GM23248 (cell line): ENCODE data around the gene ERC1. TPM values are rescaled to one million over a fixed set of nuclear protein-coding genes. Genes with fewer than 3 reads are reported as not detected.
"Not testable (repeated sequence)": the region's sequence is repeated elsewhere in the genome, so short reads cannot be mapped to it uniquely, and the experiment has no call there.

Experiments used
- DNase-seq: peaks from one replicate; pipeline ENCODE4 v3.0.0-alpha.2; 2015
- H2AFZ ChIP-seq: fragments of 200-600 bp; sonication (generic); 2 replicates; pipeline ENCODE4 v1.6.1; 2016; ENCODE audit warnings: antibody characterized with exemption
- H3F3A ChIP-seq: fragments of 200-600 bp; sonication (generic); 2 replicates; pipeline ENCODE4 v1.6.1; 2016; ENCODE audit warnings: mild to moderate bottlenecking, antibody characterized with exemption, mixed run types; ENCODE audit not compliant: insufficient read depth
- H3K27ac ChIP-seq: fragments of 200-600 bp; sonication (generic); 2 replicates; pipeline ENCODE4 v1.5.1; 2016; ENCODE audit warnings: mild to moderate bottlenecking
- H3K27me3 ChIP-seq: fragments of 200-600 bp; sonication (generic); replicated peaks from 2 replicates; pipeline ENCODE4 v1.6.1; 2016; ENCODE audit warnings: mild to moderate bottlenecking; ENCODE audit not compliant: insufficient read depth
- H3K36me3 ChIP-seq: fragments of 200-600 bp; sonication (generic); 2 replicates; pipeline ENCODE4 v1.6.1; 2016; ENCODE audit warnings: low read depth, mild to moderate bottlenecking
- H3K4me1 ChIP-seq: fragments of 200-600 bp; sonication (generic); 2 replicates; pipeline ENCODE4 v1.6.1; 2016; ENCODE audit warnings: mild to moderate bottlenecking; ENCODE audit not compliant: insufficient read depth
- H3K4me2 ChIP-seq: fragments of 200-600 bp; sonication (generic); one replicate; pipeline ENCODE4 v1.6.1; 2016; ENCODE audit warnings: mild to moderate bottlenecking; ENCODE audit not compliant: unreplicated experiment
- H3K4me3 ChIP-seq: fragments of 200-600 bp; sonication (generic); 2 replicates; pipeline ENCODE4 v1.5.1; 2016; ENCODE audit warnings: mild to moderate bottlenecking
- H3K79me2 ChIP-seq: fragments of 200-600 bp; sonication (generic); 2 replicates; pipeline ENCODE4 v1.6.1; 2016; ENCODE audit warnings: mild to moderate bottlenecking; ENCODE audit not compliant: insufficient read depth
- H3K9ac ChIP-seq: fragments of 200-600 bp; sonication (generic); 2 replicates; pipeline ENCODE4 v1.6.1; 2016; ENCODE audit warnings: mild to moderate bottlenecking
- H3K9me2 ChIP-seq: fragments of 200-600 bp; sonication (generic); 2 replicates; pipeline ENCODE4 v1.6.1; 2016; ENCODE audit warnings: mixed run types, mild to moderate bottlenecking, moderate library complexity; ENCODE audit not compliant: insufficient read depth
- H3K9me3 ChIP-seq: fragments of 200-600 bp; sonication (generic); one replicate; pipeline ENCODE4 v1.6.1; 2017; ENCODE audit warnings: low read depth
- H4K20me1 ChIP-seq: fragments of 200-600 bp; sonication (generic); 2 replicates; pipeline ENCODE4 v1.6.0; 2016; ENCODE audit not compliant: insufficient read depth
- EZH2 ChIP-seq: fragments of 200-600 bp; sonication (generic); IDR thresholded peaks from 2 replicates; pipeline ENCODE4 v1.6.1; 2018; ENCODE audit warnings: antibody characterized with exemption, mild to moderate bottlenecking; ENCODE audit not compliant: insufficient read depth, poor library complexity, severe bottlenecking
- EZH2phosphoT487 ChIP-seq: fragments of 200-600 bp; sonication (generic); IDR thresholded peaks from 2 replicates; pipeline ENCODE4 v1.6.1; 2018; ENCODE audit warnings: antibody characterized with exemption, moderate library complexity, mild to moderate bottlenecking, low read depth; ENCODE audit not compliant: insufficient read depth
- WGBS, 2 experiments: methylation state at CpG; one replicate each; pipeline ENCODE4 v1.1.6; 2015 to 2017; ENCODE audit warnings: low lambda C conversion rate in 2 of 2, low coverage in 1 of 2; ENCODE audit errors: missing lambda C conversion rate in 2 of 2; 5-methylcytosine and 5-hydroxymethylcytosine counted together
- in situ Hi-C: fragments of 300-500 bp; cut with MboI; formaldehyde crosslinking; loops from 2 replicates; pipeline ENCODE4 v1.15.0; 2020
- polyA plus RNA-seq: library from polyadenylated mRNA; unstranded; fragments of >200 nt; fragmentation: Nextera tagmentation; extraction: Ambion mirVana; gene quantifications from 2 replicates; pipeline ENCODE4 v1.2.1, GENCODE V29; 2016
- total RNA-seq: library from RNA; depleted of rRNA; stranded (reverse); fragments of >200 nt; shearing (Covaris generic); gene quantifications from 2 replicates; pipeline ENCODE4 v1.2.3, GENCODE V29; 2014

ERC1 gene
- total and polyA plus RNA-seq, 2 experiments from 2014 or later, result 21.5 to 23.3 TPM

DNA sequence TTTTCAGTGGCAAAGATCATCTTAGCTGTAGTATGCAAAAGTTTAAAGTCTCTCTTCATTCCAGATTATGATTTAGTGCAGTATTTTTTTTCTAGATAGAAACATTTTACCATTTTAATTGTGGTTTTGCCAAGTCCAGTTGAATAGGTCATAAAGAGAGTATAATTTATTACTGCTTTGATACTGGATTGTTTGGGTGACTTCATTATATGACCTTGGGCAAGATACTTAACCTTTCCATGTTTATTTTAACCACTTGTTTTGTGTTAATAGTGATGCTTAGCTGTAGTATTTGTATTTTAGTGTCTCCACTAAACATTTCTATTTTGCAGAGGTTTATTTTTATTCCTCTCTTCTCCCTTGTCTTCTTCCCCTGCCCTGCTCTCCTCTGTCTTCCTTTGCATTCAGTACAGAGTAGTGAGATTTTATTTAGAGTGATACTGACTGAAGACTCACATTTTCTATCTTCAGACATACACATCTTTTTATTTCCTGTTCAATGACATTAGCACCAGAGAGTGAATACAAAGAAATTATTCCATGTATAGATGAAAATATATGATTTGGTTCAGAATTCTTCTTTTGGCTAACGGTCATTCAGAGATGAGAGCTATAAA lies 215.2 kb downstream of the ERC1 start:
- no peaks in the 10 kb centered on the region for H3K9me2 ChIP-seq
- TF ChIP-seq EZH2 (no peak), EZH2phosphoT487 (no peak)
- H3K27me3 ChIP-seq, result no peaks in the 10 kb centered on the region
- H4K20me1 ChIP-seq, result no peaks in the 10 kb centered on the region
- WGBS, 2 experiments, result 60 to 74% methylated on average over 1 of the region's 1 CpG
- H3K27ac ChIP-seq, result peak overlapping the region; percentile 56
- H3K9ac ChIP-seq, result peak overlapping the region; percentile 77
- H3F3A ChIP-seq, result peaks cover 15% of the 10 kb centered on the region
- H3K4me1 ChIP-seq, result peaks cover 36% of the 10 kb centered on the region
- DNase-seq, result no peak
- H3K36me3 ChIP-seq, result 0 out of 2 replicates have a peak, but pooled peaks cover 3% of the 10 kb centered on the region
- no peaks in the 10 kb centered on the region for H3K9me3 ChIP-seq
- H3K4me2 ChIP-seq, result peak overlapping the region; percentile 99
- no peak overlapping the region for H2AFZ ChIP-seq
- peaks cover 28% of the 10 kb centered on the region for H3K79me2 ChIP-seq
- peak overlapping the region; percentile 74 for H3K4me3 ChIP-seq
- in situ Hi-C loops, result no loop called here

- no peak for DNase-seq
- in situ Hi-C loops, result no loop called here
- Histone ChIP-seq H3K9me2 (no peaks in the 10 kb centered on the region), H3K27me3 (no peaks in the 10 kb centered on the region), H3K27ac (no peak overlapping the region), H3K79me2 (peaks cover 28% of the 10 kb centered on the region), H3F3A (peaks cover 15% of the 10 kb centered on the region), H3K9ac (no peak overlapping the region), H3K9me3 (no peaks in the 10 kb centered on the region), H2AFZ (no peak overlapping the region), H3K4me2 (no peak overlapping the region), H3K4me1 (peaks cover 36% of the 10 kb centered on the region), H4K20me1 (no peaks in the 10 kb centered on the region), H3K36me3 (0 out of 2 replicates have a peak, but pooled peaks cover 3% of the 10 kb centered on the region), H3K4me3 (no peak overlapping the region)
- TF ChIP-seq EZH2 (no peak), EZH2phosphoT487 (no peak)
- WGBS, 2 experiments, result 96% methylated on average over 4 of the region's 4 CpGs
Measured at GRCh38 chr12:1207276-1207675, 216.3 kb downstream of the ERC1 start.

DNA sequence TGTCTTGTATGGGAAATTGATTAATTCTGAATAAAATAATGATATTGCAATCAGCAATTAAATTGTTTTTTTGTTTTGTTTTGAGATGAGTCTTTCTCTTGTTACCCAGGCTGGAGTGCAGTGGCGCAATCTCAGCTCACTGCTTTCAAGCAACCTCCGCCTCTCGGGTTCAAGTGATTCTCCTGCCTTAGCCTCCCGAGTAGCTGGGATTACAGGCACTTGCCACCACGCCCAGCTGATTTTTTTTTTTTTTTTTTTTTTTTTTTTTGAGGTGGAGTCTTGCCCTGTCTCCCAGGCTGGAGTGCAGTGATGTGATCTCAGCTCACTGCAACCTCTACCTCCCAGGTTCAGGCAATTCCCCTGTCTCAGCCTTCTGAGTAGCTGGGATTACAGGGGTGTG lies 217.7 kb downstream of the ERC1 start:
- WGBS, 2 experiments, result 79 to 86% methylated on average over 5 of the region's 5 CpGs
- H3K4me3 ChIP-seq, H2AFZ ChIP-seq, H3K9ac ChIP-seq, H3K9me2 ChIP-seq, H4K20me1 ChIP-seq, in situ Hi-C loops, H3K27me3 ChIP-seq, H3K9me3 ChIP-seq, DNase-seq, H3K27ac ChIP-seq, H3K4me2 ChIP-seq, H3K36me3 ChIP-seq: not testable (repeated sequence)
- Histone ChIP-seq H3K79me2 (peaks cover 19% of the 10 kb centered on the region), H3F3A (peaks cover 15% of the 10 kb centered on the region), H3K4me1 (peaks cover 34% of the 10 kb centered on the region)

DNA sequence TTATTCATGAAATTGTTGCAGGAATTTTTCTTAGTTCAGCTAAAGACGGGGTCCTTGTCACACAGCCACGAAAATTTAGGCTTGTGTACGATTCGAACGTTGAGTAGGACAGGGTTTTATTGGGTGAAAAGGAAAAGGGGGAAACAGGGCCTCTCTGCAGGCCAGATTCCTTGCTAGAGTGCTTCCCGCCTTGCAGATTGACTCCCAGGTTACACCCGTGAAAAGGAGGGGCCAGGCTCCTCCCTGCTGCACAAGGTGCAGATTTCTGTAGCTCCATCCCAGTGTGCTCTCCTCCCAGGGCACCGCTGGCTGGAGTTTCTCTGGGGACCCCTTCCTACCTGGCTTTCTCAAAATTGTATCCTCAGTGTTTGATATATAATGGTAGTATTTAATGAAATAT lies 221.5 kb downstream of the ERC1 start:
- Histone ChIP-seq H3K9me2 (no peaks in the 10 kb centered on the region), H3K27me3 (no peaks in the 10 kb centered on the region), H3K4me3 (no peak overlapping the region), H3K9ac (no peak overlapping the region), H4K20me1 (no peaks in the 10 kb centered on the region), H3K4me2 (no peak overlapping the region), H3F3A (peaks cover 10% of the 10 kb centered on the region), H3K79me2 (peaks cover 15% of the 10 kb centered on the region; the same call in 1 of the 2 replicates), H3K36me3 (0 out of 2 replicates have a peak, but pooled peaks cover 3% of the 10 kb centered on the region), H3K9me3 (no peaks in the 10 kb centered on the region), H3K4me1 (peaks cover 15% of the 10 kb centered on the region), H3K27ac (no peak overlapping the region), H2AFZ (no peak overlapping the region)
- WGBS, 2 experiments, result 95 to 98% methylated on average over 8 of the region's 8 CpGs
- TF ChIP-seq EZH2phosphoT487 (no peak), EZH2 (no peak)
- DNase-seq, result no peak
- in situ Hi-C loops, result no loop called here

DNA sequence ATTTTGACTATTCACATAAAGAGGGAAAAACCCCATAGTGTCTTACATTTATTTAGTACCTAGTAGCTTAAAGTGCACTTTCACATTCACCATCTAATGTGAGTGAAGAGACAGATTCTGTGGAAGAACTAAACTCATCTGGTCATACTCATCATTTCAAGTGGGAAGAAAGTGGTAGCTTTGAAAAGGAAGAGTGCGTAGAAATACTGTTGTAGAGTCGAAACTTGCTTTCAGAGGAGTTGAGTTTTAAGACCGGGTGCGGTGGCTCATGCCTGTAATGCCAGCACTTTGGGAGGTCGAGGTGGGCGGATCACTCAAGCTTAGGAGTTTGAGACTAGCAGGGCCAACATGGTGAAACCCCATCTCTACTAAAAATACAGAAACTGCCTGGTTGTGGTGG lies 222.2 kb downstream of the ERC1 start:
- Histone ChIP-seq H3K9me3 (no peaks in the 10 kb centered on the region), H3K9ac (no peak overlapping the region), H3K9me2 (no peaks in the 10 kb centered on the region), H3K36me3 (0 out of 2 replicates have a peak, but pooled peaks cover 3% of the 10 kb centered on the region), H3K27me3 (no peaks in the 10 kb centered on the region), H3K4me3 (no peak overlapping the region), H3K4me2 (no peak overlapping the region), H3K27ac (no peak overlapping the region), H3K79me2 (peaks cover 15% of the 10 kb centered on the region; the same call in 1 of the 2 replicates), H2AFZ (no peak overlapping the region), H3F3A (peaks cover 16% of the 10 kb centered on the region), H3K4me1 (peaks cover 21% of the 10 kb centered on the region), H4K20me1 (no peaks in the 10 kb centered on the region)
- in situ Hi-C loops, result no loop called here
- no peak for TF ChIP-seq EZH2
- 97 to 98% methylated on average over 6 of the region's 6 CpGs for WGBS, 2 experiments
- no peak for DNase-seq
